ENCODE measurements around the gene FRYL.

- no peak for TF ChIP-seq EZH2 (IDR thresholded peaks at IDR 0.05)
- no peak for TF ChIP-seq POLR2AphosphoS5 (IDR thresholded peaks at IDR 0.05; ENCODE audit: low read depth, low read length)
- no peak for TF ChIP-seq CTCF (IDR thresholded peaks at IDR 0.05 in 2 of 3, conservative IDR thresholded peaks at IDR 0.05 in 1 of 3; ENCODE audit: borderline replicate concordance in 1 of 3, insufficient read depth in 1 of 3, low read depth in 2 of 3, low read length in 2 of 3)
Observed at GRCh38 chr4:48686369-48686768, 93.7 kb downstream of the FRYL start.

All from HCT116 (cell line).